HUES48 (cell line): Measurements from ENCODE around the gene CIC.
"Not testable (repeated sequence)": the region's sequence is repeated elsewhere in the genome, so short reads cannot be mapped to it uniquely, and the experiment has no call there.

Experiments used
- H3K27ac ChIP-seq: one replicate; pipeline ENCODE4 v1.7.0; 2013; ENCODE audit warnings: low read depth, low read length, inconsistent platforms
- H3K27me3 ChIP-seq: 2 replicates; pipeline ENCODE4 v1.6.1; 2013; ENCODE audit warnings: mild to moderate bottlenecking, low read length; ENCODE audit not compliant: control insufficient read depth, insufficient read depth
- H3K36me3 ChIP-seq: 2 replicates; pipeline ENCODE4 v1.6.1; 2013; ENCODE audit warnings: low read length; ENCODE audit not compliant: control insufficient read depth, insufficient read depth
- H3K4me1 ChIP-seq: 2 replicates; pipeline ENCODE4 v1.6.1; 2013; ENCODE audit warnings: mild to moderate bottlenecking, low read length; ENCODE audit not compliant: control insufficient read depth, insufficient read depth
- H3K4me3 ChIP-seq: 2 replicates; pipeline ENCODE4 v1.5.1; 2013; ENCODE audit warnings: mild to moderate bottlenecking, low read depth, low read length
- H3K9ac ChIP-seq: 2 replicates; pipeline ENCODE4 v1.6.1; 2013; ENCODE audit warnings: mild to moderate bottlenecking, low read depth, low read length, moderate library complexity
- H3K9me3 ChIP-seq: 2 replicates; pipeline ENCODE4 v1.6.1; 2013; ENCODE audit warnings: low read length; ENCODE audit not compliant: control insufficient read depth, insufficient read depth

Gene CIC

DNA sequence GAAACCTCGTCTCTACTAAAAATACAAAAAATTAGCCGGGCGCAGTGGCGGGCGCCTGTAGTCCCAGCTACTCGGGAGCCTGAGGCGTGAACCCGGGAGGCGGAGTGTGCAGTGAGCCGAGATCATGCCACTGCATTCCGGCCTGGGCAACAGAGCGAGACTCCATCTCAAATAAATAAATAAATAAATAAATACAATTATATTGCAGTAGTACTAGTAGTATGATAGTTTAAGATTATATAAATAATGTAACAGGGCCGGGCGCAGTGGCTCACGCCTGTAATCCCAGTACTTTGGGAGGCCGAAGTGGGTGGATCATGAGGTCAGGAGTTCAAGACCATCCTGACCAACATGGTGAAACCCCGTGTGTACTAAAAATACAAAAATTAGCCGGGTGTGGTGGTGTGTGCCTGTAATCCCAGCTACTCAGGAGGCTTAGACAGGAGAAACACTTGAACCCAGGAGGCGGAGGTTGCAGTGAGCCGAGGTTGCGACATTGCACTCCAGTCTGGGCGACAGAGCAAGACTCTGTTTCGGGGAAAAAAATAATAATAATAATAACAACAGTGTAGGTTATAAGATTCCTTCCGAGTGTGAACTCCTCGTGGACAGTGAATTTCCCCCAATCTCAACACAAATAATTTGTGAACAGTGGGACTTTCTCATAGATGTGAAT, 2.0 kb upstream of the CIC start:
- not testable (repeated sequence) for H3K27ac ChIP-seq, H3K36me3 ChIP-seq, H3K27me3 ChIP-seq, H3K9me3 ChIP-seq
- H3K9ac ChIP-seq: 0 out of 2 replicates have a peak overlapping the region, but pooled peaks have one; percentile 65
- H3K4me3 ChIP-seq: peak overlapping the region; percentile 76; the same call in 1 of the 2 replicates
- H3K4me1 ChIP-seq: peaks cover 16% of the 10 kb centered on the region; the same call in 1 of the 2 replicates

DNA sequence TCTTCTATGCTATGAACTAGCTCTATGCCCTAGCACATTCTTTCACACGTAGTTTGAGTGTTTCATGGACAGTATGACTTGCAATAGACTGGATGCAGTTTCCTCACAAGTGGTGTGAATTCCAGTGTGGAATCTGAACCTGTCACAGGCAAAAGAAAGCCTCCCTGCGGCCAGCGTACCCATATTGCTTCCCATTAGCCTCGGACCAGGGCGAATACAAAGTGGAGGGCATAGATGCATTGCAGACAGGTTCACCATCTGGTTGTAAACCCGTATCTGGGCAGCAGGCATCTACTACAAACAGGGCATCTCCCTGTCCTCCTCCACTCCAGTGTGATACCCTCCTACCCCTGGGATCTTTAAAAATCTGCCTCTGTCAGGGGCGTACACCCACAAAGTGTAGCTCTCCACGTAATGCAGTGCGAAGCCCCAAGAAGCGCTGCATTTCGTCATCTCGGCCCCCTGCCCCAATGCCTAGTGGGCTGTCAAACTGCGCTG, 1.4 kb upstream of the CIC start:
- no peaks in the 10 kb centered on the region for H3K9me3 ChIP-seq
- peak overlapping the region; percentile 65 for H3K9ac ChIP-seq
- H3K27me3 ChIP-seq: no peaks in the 10 kb centered on the region
- no peaks in the 10 kb centered on the region; the same call in 1 of the 2 replicates for H3K36me3 ChIP-seq
- H3K27ac ChIP-seq: peak overlapping the region; percentile 71
- peak overlapping the region; percentile 76 for H3K4me3 ChIP-seq
- H3K4me1 ChIP-seq: peaks cover 16% of the 10 kb centered on the region; the same call in 1 of the 2 replicates

DNA sequence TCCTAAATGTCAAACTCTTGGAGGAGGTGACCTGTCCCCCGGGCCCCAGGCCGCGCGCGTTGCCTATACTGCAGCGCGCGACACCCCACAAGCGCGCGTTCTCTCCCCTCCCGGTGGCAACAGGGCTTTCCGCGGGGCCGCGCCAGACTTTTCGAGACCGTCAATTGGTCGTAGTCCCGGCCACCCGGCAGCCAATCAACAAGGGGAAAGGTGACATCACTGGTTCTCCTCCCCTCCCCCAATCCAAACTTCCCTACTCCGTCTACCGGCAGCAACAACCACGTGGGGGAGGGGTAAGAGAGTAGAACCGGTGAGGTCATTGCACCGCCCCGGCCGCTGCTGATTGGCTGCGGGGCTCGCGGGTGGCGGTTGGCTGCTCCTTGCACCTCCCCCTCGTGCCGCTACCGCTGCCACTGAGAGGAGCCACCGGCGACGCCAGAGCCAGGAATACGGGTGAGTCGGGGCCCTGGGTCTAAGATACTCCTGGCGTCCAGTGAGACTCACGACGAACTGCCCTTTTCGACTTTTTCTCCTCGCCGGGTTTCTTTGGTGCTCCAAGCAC, 829 bp upstream of the CIC start:
- Histone ChIP-seq H3K4me1 (peaks cover 16% of the 10 kb centered on the region; the same call in 1 of the 2 replicates), H3K27ac (peak overlapping the region; percentile 95), H3K9me3 (no peaks in the 10 kb centered on the region), H3K4me3 (peak overlapping the region; percentile 76), H3K36me3 (peaks cover 2% of the 10 kb centered on the region), H3K9ac (peak overlapping the region; percentile 94), H3K27me3 (no peaks in the 10 kb centered on the region)

DNA sequence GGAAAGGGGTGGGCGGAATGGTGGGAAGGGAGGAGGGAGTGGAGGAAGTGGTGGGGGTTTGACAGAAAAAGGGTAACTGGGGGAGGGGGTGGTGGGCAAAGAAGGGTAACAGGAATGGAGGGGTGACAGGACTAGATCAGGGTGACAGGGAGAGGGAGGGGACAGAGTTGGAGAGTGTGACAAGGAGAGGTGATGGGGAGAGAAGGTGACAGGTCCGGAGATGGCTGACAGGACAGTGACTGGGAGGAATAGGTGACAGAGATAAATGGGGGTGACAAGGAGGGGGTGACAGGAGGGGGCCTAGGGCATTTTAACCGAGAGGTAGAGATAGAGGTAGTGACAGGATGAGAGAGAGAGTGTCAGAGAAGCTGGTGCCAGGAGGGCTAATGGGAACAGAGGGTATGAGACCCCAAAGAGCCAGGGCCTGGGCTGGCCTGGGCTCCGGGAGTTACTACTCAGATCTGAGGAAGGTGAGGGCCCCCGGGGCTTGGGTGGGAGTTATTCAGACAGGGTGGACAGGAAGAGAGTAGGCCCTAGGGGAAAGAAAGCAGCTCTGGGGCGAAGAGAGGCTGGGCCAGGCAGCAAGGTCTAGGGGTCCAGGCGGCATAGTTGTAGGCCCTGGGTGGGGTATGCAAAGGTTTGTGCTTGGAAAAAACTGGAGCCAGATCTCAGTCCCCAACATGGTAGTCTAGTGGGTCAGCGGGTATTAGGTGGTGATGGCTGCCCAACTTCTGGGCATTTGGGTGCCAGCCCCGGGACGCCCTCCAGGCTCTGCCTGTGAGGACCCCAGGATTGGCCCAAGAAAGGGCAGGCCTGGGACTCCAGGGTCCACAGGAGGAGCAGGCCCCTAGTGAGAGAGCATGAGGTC, 660 bp downstream of the CIC start:
- H3K36me3 ChIP-seq: peaks cover 15% of the 10 kb centered on the region

DNA sequence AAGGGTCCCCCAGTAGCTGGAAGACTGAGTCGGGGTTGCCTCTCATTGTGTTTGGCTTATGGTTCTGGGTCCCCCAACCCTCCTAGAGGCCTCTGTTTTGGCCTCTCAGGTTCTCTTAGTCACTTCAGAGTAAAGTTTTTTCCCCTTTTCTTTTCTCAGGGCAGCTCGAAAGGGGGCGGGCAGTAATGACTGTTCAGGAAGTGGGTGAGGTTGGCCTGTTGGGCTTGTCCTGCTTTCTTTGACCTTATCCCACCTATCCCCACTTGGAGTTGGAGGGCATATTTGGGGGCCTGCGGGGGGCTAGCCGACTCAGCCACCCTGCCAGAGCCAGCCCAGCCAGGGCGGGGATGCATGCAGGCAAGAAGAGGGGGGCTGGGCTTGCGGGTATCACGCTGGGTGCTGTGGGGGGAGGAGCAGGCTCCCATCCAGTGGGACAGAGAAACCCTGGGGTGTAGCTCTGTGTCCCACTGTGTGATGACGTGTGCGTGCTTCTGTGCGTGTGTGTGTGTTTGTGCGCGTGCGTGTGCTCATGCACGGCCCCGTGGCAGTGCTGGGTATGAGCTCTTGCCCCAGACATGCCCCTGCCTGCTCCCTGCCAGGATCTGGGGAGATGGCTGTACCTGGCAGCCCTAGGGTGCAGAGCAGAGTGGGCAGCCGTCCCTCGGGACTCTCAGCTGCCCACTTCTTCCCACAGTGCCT, 1.4 kb downstream of the CIC start:
- H3K4me1 ChIP-seq: peaks cover 16% of the 10 kb centered on the region; the same call in 1 of the 2 replicates
- H3K27me3 ChIP-seq: no peaks in the 10 kb centered on the region
- peaks cover 19% of the 10 kb centered on the region for H3K36me3 ChIP-seq
- peak overlapping the region; percentile 76; the same call in 1 of the 2 replicates for H3K4me3 ChIP-seq
- peak overlapping the region; percentile 60 for H3K27ac ChIP-seq
- peak overlapping the region; percentile 25; the same call in 1 of the 2 replicates for H3K9ac ChIP-seq
- no peaks in the 10 kb centered on the region for H3K9me3 ChIP-seq

More for the DNA sequence above, 660 bp downstream of the CIC start:
- Histone ChIP-seq H3K27ac (peak overlapping the region; percentile 60), H3K27me3 (no peaks in the 10 kb centered on the region), H3K9ac (peak overlapping the region; percentile 25; the same call in 1 of the 2 replicates), H3K4me3 (peak overlapping the region; percentile 76), H3K4me1 (peaks cover 16% of the 10 kb centered on the region; the same call in 1 of the 2 replicates), H3K9me3 (no peaks in the 10 kb centered on the region)

DNA sequence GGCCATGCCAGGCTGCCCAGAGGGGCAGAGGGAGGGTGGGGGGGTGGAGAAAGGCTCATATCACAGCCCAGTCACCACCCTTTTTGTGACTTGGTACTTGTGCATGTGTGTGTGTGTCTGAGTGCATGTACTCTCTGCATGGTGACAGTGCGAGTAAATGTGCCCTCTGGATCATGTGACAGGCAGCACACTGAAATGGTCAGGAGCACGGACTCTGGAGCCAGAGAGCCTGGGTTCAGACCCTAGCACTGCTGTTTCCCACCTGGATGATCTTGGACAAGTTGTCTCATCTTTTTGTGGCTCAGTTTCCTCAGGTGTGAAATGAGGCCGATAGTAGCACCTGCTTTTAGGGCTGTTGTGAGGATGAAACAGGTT, 2.0 kb downstream of the CIC start:
- peaks cover 19% of the 10 kb centered on the region for H3K36me3 ChIP-seq
- no peaks in the 10 kb centered on the region for H3K9me3 ChIP-seq
- H3K9ac ChIP-seq: no peak overlapping the region
- H3K4me1 ChIP-seq: peaks cover 16% of the 10 kb centered on the region; the same call in 1 of the 2 replicates
- no peak overlapping the region for H3K27ac ChIP-seq
- H3K4me3 ChIP-seq: no peak overlapping the region
- no peaks in the 10 kb centered on the region for H3K27me3 ChIP-seq

DNA sequence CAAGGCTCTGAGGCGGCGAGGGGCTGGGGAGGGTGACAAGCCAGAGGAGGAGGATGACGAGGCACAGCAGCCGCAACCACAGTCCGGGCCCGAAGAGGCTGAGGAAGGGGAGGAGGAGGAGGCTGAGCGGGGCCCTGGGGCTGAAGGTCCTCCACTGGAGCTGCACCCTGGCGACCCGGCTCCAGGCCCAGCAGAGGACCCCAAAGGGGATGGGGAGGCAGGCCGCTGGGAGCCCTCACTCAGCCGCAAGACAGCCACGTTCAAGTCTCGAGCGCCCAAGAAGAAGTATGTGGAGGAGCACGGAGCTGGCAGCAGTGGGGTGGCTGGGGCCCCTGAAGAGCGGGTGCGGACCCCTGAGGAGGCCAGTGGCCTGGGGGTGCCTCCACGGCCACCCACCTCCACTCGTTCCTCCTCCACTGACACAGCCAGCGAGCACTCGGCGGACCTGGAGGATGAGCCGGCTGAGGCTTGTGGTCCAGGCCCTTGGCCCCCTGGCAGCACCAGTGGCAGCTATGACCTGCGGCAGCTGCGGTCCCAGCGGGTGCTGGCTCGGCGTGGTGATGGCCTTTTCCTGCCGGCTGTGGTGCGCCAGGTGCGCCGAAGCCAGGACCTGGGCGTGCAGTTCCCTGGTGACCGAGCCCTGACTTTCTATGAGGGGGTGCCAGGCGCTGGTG, 2.9 kb downstream of the CIC start:
- Histone ChIP-seq H3K27me3 (no peaks in the 10 kb centered on the region), H3K27ac (no peak overlapping the region), H3K9me3 (no peaks in the 10 kb centered on the region), H3K4me3 (no peak overlapping the region), H3K4me1 (peaks cover 16% of the 10 kb centered on the region; the same call in 1 of the 2 replicates), H3K36me3 (peaks cover 22% of the 10 kb centered on the region), H3K9ac (no peak overlapping the region)

DNA sequence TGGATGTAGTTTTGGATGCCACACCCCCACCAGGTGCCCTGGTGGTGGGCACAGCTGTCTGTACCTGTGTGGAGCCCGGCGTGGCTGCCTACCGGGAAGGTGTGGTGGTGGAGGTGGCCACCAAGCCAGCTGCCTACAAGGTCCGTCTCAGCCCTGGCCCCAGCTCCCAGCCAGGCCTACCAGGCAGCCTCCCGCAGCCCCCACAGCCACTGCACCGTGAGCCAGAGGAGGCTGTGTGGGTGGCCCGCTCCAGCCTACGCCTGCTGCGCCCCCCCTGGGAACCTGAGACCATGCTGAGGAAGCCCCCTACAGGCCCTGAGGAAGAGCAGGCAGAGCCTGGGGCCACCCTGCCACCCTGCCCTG, 3.5 kb downstream of the CIC start:
- Histone ChIP-seq H3K9ac (no peak overlapping the region), H3K27me3 (no peaks in the 10 kb centered on the region), H3K9me3 (no peaks in the 10 kb centered on the region), H3K36me3 (peaks cover 22% of the 10 kb centered on the region), H3K4me3 (no peak overlapping the region), H3K27ac (no peak overlapping the region), H3K4me1 (peaks cover 15% of the 10 kb centered on the region; the same call in 1 of the 2 replicates)

DNA sequence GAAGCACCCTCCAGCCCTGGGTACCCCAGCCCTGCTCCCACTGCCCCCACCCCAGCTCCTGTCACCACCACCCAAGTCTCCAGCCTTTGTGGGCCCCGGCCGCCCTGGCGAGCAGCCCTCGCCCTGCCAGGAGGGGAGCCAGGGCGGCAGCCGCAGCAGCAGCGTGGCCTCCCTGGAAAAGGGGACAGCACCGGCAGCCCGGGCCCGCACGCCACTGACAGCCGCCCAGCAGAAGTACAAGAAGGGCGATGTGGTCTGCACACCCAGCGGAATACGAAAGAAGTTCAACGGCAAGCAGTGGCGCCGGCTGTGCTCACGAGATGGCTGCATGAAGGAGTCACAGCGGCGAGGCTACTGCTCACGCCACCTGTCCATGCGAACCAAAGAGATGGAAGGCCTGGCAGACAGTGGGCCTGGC, 3.9 kb downstream of the CIC start:
- H3K4me1 ChIP-seq: peaks cover 12% of the 10 kb centered on the region; the same call in 1 of the 2 replicates
- no peaks in the 10 kb centered on the region for H3K27me3 ChIP-seq
- peaks cover 22% of the 10 kb centered on the region for H3K36me3 ChIP-seq
- H3K9ac ChIP-seq: no peak overlapping the region
- H3K4me3 ChIP-seq: no peak overlapping the region
- no peaks in the 10 kb centered on the region for H3K9me3 ChIP-seq
- no peak overlapping the region for H3K27ac ChIP-seq
